ENCODE measurements around the gene OR11H6. TPM values are rescaled to one million over a fixed set of nuclear protein-coding genes. Genes with fewer than 3 reads are reported as not detected.
"Not testable (repeated sequence)": the region's sequence is repeated elsewhere in the genome, so short reads cannot be mapped to it uniquely, and the experiment has no call there.

The OR11H6 gene
- total RNA-seq, 1 donor from 2014 or later: not detected

DNA sequence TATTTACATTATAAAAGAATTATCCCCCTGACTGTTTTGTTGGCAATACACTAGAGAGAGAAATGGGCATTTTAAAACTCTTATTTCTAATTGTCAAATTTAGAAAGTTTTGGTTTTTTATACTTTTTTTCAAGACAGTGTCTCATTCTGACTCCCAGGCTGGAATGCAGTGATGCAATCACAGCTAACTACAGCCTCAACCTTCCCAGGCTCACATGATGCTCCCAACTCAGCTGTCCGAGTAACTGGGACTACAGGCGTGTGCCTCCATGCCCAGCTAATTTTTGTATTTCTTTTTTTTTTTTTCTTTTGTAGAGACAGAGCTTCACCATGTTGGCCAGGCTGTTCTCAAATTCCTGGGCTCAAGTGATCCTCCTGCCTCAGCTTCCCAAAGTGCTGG, 8.3 kb upstream of the OR11H6 start:
- Histone ChIP-seq H3K9me3 (no peaks in the 10 kb centered on the region), H3K27ac (no peak overlapping the region), H3K36me3 (no peaks in the 10 kb centered on the region), H3K4me3 (no peak overlapping the region), H3K4me1 (no peaks in the 10 kb centered on the region), H3K27me3 (no peaks in the 10 kb centered on the region)
- intact Hi-C loops (cut with DNase I): no loop called here
- no peak for DNase-seq (ENCODE audit: low spot score in 2 of 2)
- TF ChIP-seq, protein P1, sequence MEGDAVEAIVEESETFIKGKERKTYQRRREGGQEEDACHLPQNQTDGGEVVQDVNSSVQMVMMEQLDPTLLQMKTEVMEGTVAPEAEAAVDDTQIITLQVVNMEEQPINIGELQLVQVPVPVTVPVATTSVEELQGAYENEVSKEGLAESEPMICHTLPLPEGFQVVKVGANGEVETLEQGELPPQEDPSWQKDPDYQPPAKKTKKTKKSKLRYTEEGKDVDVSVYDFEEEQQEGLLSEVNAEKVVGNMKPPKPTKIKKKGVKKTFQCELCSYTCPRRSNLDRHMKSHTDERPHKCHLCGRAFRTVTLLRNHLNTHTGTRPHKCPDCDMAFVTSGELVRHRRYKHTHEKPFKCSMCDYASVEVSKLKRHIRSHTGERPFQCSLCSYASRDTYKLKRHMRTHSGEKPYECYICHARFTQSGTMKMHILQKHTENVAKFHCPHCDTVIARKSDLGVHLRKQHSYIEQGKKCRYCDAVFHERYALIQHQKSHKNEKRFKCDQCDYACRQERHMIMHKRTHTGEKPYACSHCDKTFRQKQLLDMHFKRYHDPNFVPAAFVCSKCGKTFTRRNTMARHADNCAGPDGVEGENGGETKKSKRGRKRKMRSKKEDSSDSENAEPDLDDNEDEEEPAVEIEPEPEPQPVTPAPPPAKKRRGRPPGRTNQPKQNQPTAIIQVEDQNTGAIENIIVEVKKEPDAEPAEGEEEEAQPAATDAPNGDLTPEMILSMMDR (IDR thresholded peaks at IDR 0.05): no peak

- no peaks in the 10 kb centered on the region for H3K4me1 ChIP-seq
These were observed 4.5 kb upstream of the OR11H6 start for GRCh38 chr14:20219033-20219432.

DNA sequence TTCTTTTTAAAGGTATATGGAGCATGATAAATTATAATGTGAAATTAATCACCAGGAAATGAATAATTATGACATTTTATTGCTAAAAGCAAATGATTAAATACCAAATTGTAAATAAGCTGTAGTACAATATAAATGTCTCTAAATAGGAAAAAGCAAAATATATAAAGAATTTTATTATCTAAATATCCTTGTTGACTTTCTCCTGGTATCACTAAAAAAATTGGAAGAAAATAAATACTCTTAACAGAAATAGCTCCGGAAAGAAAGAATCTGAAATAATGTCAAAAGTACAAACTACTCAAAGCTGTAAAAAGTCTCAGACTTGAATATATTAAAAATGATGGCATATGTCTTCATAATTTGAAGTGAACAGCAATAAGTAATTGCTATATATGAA, 5.2 kb downstream of the OR11H6 start, which contains the start of gene OR11H7:
OR11H7 (plus strand) TSS at position 301 of the 400 bp plus-strand sequence.
- Histone ChIP-seq H3K9me3 (peaks cover 0 to 9% of the 10 kb centered on the region in 2 donors), H3K36me3 (no peaks in the 10 kb centered on the region), H3K4me1 (no peaks in the 10 kb centered on the region), H3K27ac (no peak within 1 kb of the TSS), H3K4me3 (no peak within 1 kb of the TSS), H3K27me3 (no peaks in the 10 kb centered on the region)
- intact Hi-C loops (cut with DNase I): no loop called here
- DNase-seq (ENCODE audit: low spot score in 2 of 2): no peak
- TF ChIP-seq, protein P1 (IDR thresholded peaks at IDR 0.05): no peak

More at GRCh38 chr14:20219033-20219432, 4.5 kb upstream of the OR11H6 start:
- DNase-seq (ENCODE audit: low spot score in 2 of 2): no peak
- Histone ChIP-seq H3K9me3 (no peaks in the 10 kb centered on the region), H3K27ac (no peak overlapping the region), H3K36me3 (no peaks in the 10 kb centered on the region), H3K27me3 (no peaks in the 10 kb centered on the region), H3K4me3 (no peak overlapping the region)
- intact Hi-C loops (cut with DNase I): no loop called here
- TF ChIP-seq, protein P1 (IDR thresholded peaks at IDR 0.05): no peak

GRCh38 chr14:20235415-20235814, 11.9 kb downstream of the OR11H6 start:
- H3K27me3 ChIP-seq; H3K27ac ChIP-seq; H3K4me3 ChIP-seq; H3K36me3 ChIP-seq; DNase-seq (ENCODE audit: low spot score in 2 of 2); H3K4me1 ChIP-seq; intact Hi-C loops (cut with DNase I); H3K9me3 ChIP-seq: not testable (repeated sequence)

DNA sequence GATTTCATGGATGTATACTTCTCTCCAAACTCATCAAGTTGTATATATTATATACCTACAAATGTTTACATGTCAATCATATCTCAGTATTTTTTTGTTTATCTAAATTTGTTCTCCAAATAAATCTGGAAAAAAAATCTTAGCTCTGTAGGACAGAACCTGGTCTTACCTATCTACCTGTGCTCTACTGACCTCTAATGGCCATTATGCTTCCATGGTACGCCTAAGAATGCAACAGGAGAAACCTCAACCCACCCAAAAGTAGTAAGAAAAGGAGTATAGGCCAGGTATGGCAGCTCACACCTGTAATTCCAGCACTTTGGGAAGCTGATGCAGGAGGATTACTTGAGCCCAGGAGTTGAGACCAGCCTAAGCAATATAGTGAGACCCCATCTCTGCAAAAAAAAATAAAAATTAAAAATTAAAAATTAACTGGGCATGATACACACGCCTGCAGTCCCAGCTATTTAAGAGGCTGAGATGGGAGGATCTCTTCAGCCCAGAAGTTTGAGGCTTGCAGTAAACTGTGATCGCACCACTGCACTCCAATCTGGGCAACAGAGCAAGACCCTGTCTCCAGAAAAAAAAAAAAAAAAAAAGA, 24.2 kb downstream of the OR11H6 start:
- Histone ChIP-seq H3K9me3 (peaks cover 0 to 15% of the 10 kb centered on the region in 2 donors), H3K4me1 (no peaks in the 10 kb centered on the region), H3K27ac (no peak overlapping the region), H3K27me3 (no peaks in the 10 kb centered on the region), H3K4me3 (no peak overlapping the region), H3K36me3 (no peaks in the 10 kb centered on the region)
- intact Hi-C loops (cut with DNase I): no loop called here
- no peak for DNase-seq (ENCODE audit: low spot score in 2 of 2)
- TF ChIP-seq, protein P1 (IDR thresholded peaks at IDR 0.05): no peak

DNA sequence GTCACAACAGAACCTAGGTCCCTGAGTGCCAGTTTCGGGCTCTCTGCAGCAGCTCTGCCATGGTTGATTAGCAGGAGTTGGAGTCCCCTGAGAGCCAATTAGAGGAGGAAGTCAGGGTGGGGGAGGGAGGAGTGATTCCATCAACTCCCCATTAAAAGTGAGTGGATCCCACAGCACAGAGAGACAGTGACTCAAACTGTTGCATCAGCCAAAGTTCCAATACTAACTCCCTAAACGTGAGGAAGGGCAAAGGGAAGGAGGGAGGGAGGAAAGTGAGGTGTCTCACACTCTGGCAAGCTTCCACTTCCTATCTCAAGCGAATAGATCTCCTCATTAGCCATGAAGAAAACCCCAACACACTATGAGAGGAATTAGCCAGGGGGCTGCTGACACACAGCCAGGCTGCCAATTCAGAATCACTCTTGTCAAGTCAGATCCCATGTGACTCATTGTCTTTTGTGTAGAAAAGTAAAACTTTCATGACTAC, 39.2 kb downstream of the OR11H6 start:
- TF ChIP-seq, protein P1 (IDR thresholded peaks at IDR 0.05): no peak
- H3K4me3 ChIP-seq: no peak overlapping the region
- intact Hi-C loops (cut with DNase I): no loop called here
- no peaks in the 10 kb centered on the region for H3K27me3 ChIP-seq
- no peaks in the 10 kb centered on the region for H3K9me3 ChIP-seq
- no peak overlapping the region for H3K27ac ChIP-seq
- no peaks in the 10 kb centered on the region for H3K36me3 ChIP-seq
- DNase-seq (ENCODE audit: low spot score in 2 of 2): no peak
- H3K4me1 ChIP-seq: no peaks in the 10 kb centered on the region

GRCh38 chr14:20264361-20264760, 40.9 kb downstream of the OR11H6 start:
- H3K4me3 ChIP-seq; DNase-seq (ENCODE audit: low spot score in 2 of 2); H3K27ac ChIP-seq; H3K27me3 ChIP-seq; H3K4me1 ChIP-seq; intact Hi-C loops (cut with DNase I); H3K9me3 ChIP-seq; H3K36me3 ChIP-seq: not testable (repeated sequence)

All from ascending aorta (tissue), 2 donors.